ENCODE measurements around the gene GNA14. TPM values are rescaled to one million over a fixed set of nuclear protein-coding genes. Genes with fewer than 3 reads are reported as not detected.
"Not testable (repeated sequence)": the region's sequence is repeated elsewhere in the genome, so short reads cannot be mapped to it uniquely, and the experiment has no call there.

Gene GNA14
- total and polyA plus RNA-seq, 7 donors = 5.0 to 29.2 (median 7.8) TPM

- 81 to 89% methylated on average over 2 of the region's 2 CpGs for WGBS, 2 donors
- Histone ChIP-seq H3K36me3 (no peaks in the 10 kb centered on the region), H3K9me3 (no peaks in the 10 kb centered on the region), H3K4me1 (peaks cover 0 to 26% (median 7%) of the 10 kb centered on the region in 4 donors), H3K4me3 (no peak overlapping the region), H3K27me3 (no peaks in the 10 kb centered on the region), H3K27ac (peak overlapping the region in 2 of 4 donors; percentile 7 to 13)
- intact Hi-C loops (cut with DNase I) = no loop called here
- no peak for TF ChIP-seq EP300 (IDR thresholded peaks at IDR 0.05)
- no peak for TF ChIP-seq POLR2AphosphoS5 (IDR thresholded peaks at IDR 0.05)
- no peak for TF ChIP-seq POLR2A (IDR thresholded peaks at IDR 0.05)
- no peak for TF ChIP-seq CTCF (IDR thresholded peaks at IDR 0.05)
- DNase-seq = no peak
These were observed 60.3 kb downstream of the GNA14 start for GRCh38 chr9:77587851-77588250.

- H3K27ac ChIP-seq = no peak overlapping the region
- TF ChIP-seq EP300 (IDR thresholded peaks at IDR 0.05) = no peak
- TF ChIP-seq CTCF (IDR thresholded peaks at IDR 0.05) = no peak
- TF ChIP-seq POLR2A (IDR thresholded peaks at IDR 0.05) = no peak
- TF ChIP-seq POLR2AphosphoS5 (IDR thresholded peaks at IDR 0.05) = no peak
- no peaks in the 10 kb centered on the region for H3K27me3 ChIP-seq
- H3K4me1 ChIP-seq = peaks cover 0 to 30% (median 7%) of the 10 kb centered on the region in 4 donors
- H3K9me3 ChIP-seq = no peaks in the 10 kb centered on the region
- no peaks in the 10 kb centered on the region for H3K36me3 ChIP-seq
- H3K4me3 ChIP-seq = no peak overlapping the region
- DNase-seq = no peak
- intact Hi-C loops (cut with DNase I) = no loop called here
These were observed 61.1 kb downstream of the GNA14 start for GRCh38 chr9:77587042-77587441.

GRCh38 chr9:77586591-77586990 is 61.5 kb downstream of the GNA14 start:
- no peaks in the 10 kb centered on the region for H3K27me3 ChIP-seq
- WGBS, 2 donors = 94 to 95% methylated on average over 12 of the region's 12 CpGs
- H3K4me3 ChIP-seq = no peak overlapping the region
- H3K9me3 ChIP-seq = no peaks in the 10 kb centered on the region
- H3K36me3 ChIP-seq = no peaks in the 10 kb centered on the region
- no peak for DNase-seq
- H3K27ac ChIP-seq = no peak overlapping the region
- H3K4me1 ChIP-seq = peaks cover 0 to 30% (median 7%) of the 10 kb centered on the region in 4 donors
- no peak for TF ChIP-seq POLR2A (IDR thresholded peaks at IDR 0.05)
- intact Hi-C loops (cut with DNase I) = no loop called here

GRCh38 chr9:77585335-77585786 is 62.8 kb downstream of the GNA14 start:
- WGBS, 2 donors = 48 to 74% methylated on average over 2 of the region's 2 CpGs
- no peak for TF ChIP-seq EP300 (IDR thresholded peaks at IDR 0.05)
- TF ChIP-seq POLR2A (IDR thresholded peaks at IDR 0.05) = no peak
- no peak for TF ChIP-seq CTCF (IDR thresholded peaks at IDR 0.05)
- no peak for TF ChIP-seq POLR2AphosphoS5 (IDR thresholded peaks at IDR 0.05)
- no peaks in the 10 kb centered on the region for H3K36me3 ChIP-seq
- H3K4me1 ChIP-seq = peaks cover 0 to 30% (median 7%) of the 10 kb centered on the region in 4 donors
- intact Hi-C loops (cut with DNase I) = no loop called here
- no peak for DNase-seq
- H3K27me3 ChIP-seq = no peaks in the 10 kb centered on the region
- no peak overlapping the region for H3K27ac ChIP-seq
- H3K4me3 ChIP-seq = no peak overlapping the region
- no peaks in the 10 kb centered on the region for H3K9me3 ChIP-seq

GRCh38 chr9:77584927-77585326 is 63.2 kb downstream of the GNA14 start:
- H3K4me3 ChIP-seq; intact Hi-C loops (cut with DNase I); H3K9me3 ChIP-seq; H3K36me3 ChIP-seq; H3K27me3 ChIP-seq; DNase-seq; H3K27ac ChIP-seq: not testable (repeated sequence)
- 90 to 93% methylated on average over 4 of the region's 4 CpGs for WGBS, 2 donors
- peaks cover 0 to 30% (median 7%) of the 10 kb centered on the region in 4 donors for H3K4me1 ChIP-seq

GRCh38 chr9:77582961-77583576 is 65.1 kb downstream of the GNA14 start:
- Histone ChIP-seq H3K9me3 (no peaks in the 10 kb centered on the region), H3K4me3 (no peak overlapping the region), H3K36me3 (no peaks in the 10 kb centered on the region), H3K27me3 (no peaks in the 10 kb centered on the region), H3K27ac (no peak overlapping the region), H3K4me1 (peaks cover 0 to 20% (median 4%) of the 10 kb centered on the region in 4 donors)
- no peak for DNase-seq
- intact Hi-C loops (cut with DNase I) = no loop called here
- WGBS, 2 donors = 62 to 65% methylated on average over 5 of the region's 5 CpGs
- TF ChIP-seq CTCF (IDR thresholded peaks at IDR 0.05) (no peak), EP300 (IDR thresholded peaks at IDR 0.05) (no peak), POLR2AphosphoS5 (IDR thresholded peaks at IDR 0.05) (no peak), POLR2A (IDR thresholded peaks at IDR 0.05) (no peak)
